Heart right ventricle (tissue), 16 donors: ENCODE measurements around the gene ZCCHC13. TPM values are rescaled to one million over a fixed set of nuclear protein-coding genes. Genes with fewer than 3 reads are reported as not detected.

Experiments
- ATAC-seq, 8 donors: fragments of 200-7000 bp; cut with Tn5 transposase; one replicate each; pipeline ENCODE4 v1.9.1; 2020; ENCODE audit warnings: mild to moderate bottlenecking in 8 of 8, moderate library complexity in 8 of 8, moderate number of reproducible peaks in 1 of 8
- DNase-seq, 2 donors: peaks; one replicate each; pipeline ENCODE4 v3.0.0-alpha.2; 2020
- H3K27ac ChIP-seq, 10 donors: fragments of 200-600 bp; sonication (generic) in 2 of 10; one replicate each; pipeline versions ENCODE4 v1.5.0 to v1.8.0; 2020 to 2022; ENCODE audit warnings: mild to moderate bottlenecking in 3 of 10
- H3K27me3 ChIP-seq, 7 donors: fragments of 200-600 bp; one replicate each; pipeline ENCODE4 v1.8.0; 2021 to 2022; ENCODE audit warnings: mild to moderate bottlenecking in 2 of 7
- H3K36me3 ChIP-seq, 9 donors: fragments of 200-600 bp; sonication (generic) in 1 of 9; one replicate each; pipeline versions ENCODE4 v1.5.0 to v1.8.0; 2020 to 2022; ENCODE audit warnings: mild to moderate bottlenecking in 2 of 9
- H3K4me1 ChIP-seq, 9 donors: fragments of 200-600 bp; sonication (generic) in 1 of 9; one replicate each; pipeline versions ENCODE4 v1.5.0 to v1.8.0; 2020 to 2022; ENCODE audit warnings: mild to moderate bottlenecking in 4 of 9
- H3K4me3 ChIP-seq, 10 donors: fragments of 200-600 bp; sonication (generic) in 2 of 10; one replicate each; pipeline versions ENCODE4 v1.5.0 to v1.8.0; 2020 to 2022; ENCODE audit warnings: mild to moderate bottlenecking in 7 of 10, moderate library complexity in 2 of 10
- H3K9me3 ChIP-seq, 11 donors: fragments of 200-600 bp in 10 of 11; sonication (generic) in 2 of 11; one replicate each; pipeline versions ENCODE4 v1.5.0 to v1.8.0; 2013 to 2022; ENCODE audit warnings: mild to moderate bottlenecking in 2 of 11, control low read depth in 1 of 11, moderate library complexity in 1 of 11
- WGBS, 2 donors: extraction: QIAGEN DNeasy Blood & Tissue Kit; methylation state at CpG; one replicate each; pipeline ENCODE4 v1.1.7; 2013; ENCODE audit warnings: inconsistent platforms in 1 of 2; 5-methylcytosine and 5-hydroxymethylcytosine counted together
- intact Hi-C, 10 donors: fragments of 100-400 bp; cut with DNase I; formaldehyde crosslinking; loops; one replicate each; pipeline versions ENCODE4 v1.11.1 to v1.14.2; 2022
- polyA plus RNA-seq, 2 donors: library from polyadenylated mRNA; stranded (reverse); fragments of 200-250 nt; gene quantifications; one replicate each; pipeline ENCODE4 v1.2.3, GENCODE V29; 2013
- total RNA-seq, 10 donors: library from RNA; stranded (reverse); fragmentation: NEBNext Ultra II Directional in 3 of 10; extraction: Animal tissue kit (Norgen Biotek cat#: 25700) in 3 of 10; gene quantifications; one replicate each; pipeline versions ENCODE4 v1.2.1 to v1.2.4, GENCODE V29; 2021 to 2023
- TF ChIP-seq, protein P1 (sequence below), 9 donors: fragments of 200-600 bp; sonication (generic) in 2 of 9; IDR thresholded peaks; one replicate each; pipeline versions ENCODE4 v1.5.0 to v1.8.0; 2021 to 2022; ENCODE audit warnings: antibody characterized with exemption in 9 of 9, mild to moderate bottlenecking in 5 of 9, moderate library complexity in 1 of 9
- donor health status: Arrhythmogenic right ventricular cardiomyopathy.
- donor health status: ischemic (EF 13 %, LVEDD 7.1; RV severe dilation, severe dysfunction).
- donor health status: healthy with polysubstance abuse.
- donor health status: DM: no; HTN: yes; CAD: no.
- donor health status: DM: no; HTN: no; CAD: no.
- donor health status: ischemic (EF 25% LVEDD 6.9; RV normal size, moderate dysfunction).
- donor health status: ischemic (EF 25% LVEDD 5.7; RV mildly dilated, moderate dysfunction).
- donor health status: healthy.
- donor health status: DM: yes; HTN: yes; CAD: no.
- donor health status: Ischemic cardiomyopathy.
- donor health status: ischemic (EF 35%, LVEDD 5.7; RV mildly dilated, moderate dysfunction).
- donor health status: nonischemic (EF 11% LVEDD 7.7; RV severe dilation, severe dysfunction).
- donor health status: DM: yes; HTN: yes; CAD: no.
- donor health status: PGD.
- donor health status: ischemic (EF 29% LVEDD 5.4; RV normal size, mild dysfunction).
- donor health status: nonischemic (EF 23%, LVEDD 6.1; RV moderate dilation, normal function).

ZCCHC13 gene
- total and polyA plus RNA-seq, 12 donors, result not detected

DNA sequence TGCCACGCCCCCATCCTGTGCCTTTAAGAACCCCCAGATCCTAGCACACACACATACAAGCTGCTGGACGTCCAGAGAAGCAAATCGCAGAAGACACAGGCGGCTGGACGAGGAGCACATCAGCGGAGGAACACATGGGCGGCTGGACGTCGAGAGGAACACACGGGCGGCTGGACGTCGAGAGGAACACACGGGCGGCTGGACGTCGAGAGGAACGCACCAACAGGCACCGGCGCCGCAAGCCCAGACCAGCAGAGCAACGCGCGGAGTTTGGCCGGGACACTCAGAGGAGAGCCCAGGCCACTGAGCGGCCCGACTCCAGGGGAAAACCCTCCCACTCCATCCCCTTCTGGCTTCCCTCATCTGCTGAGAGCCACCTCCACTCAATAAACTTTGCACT lies 17.2 kb downstream of the ZCCHC13 start:
- Histone ChIP-seq H3K36me3 (no peaks in the 10 kb centered on the region), H3K9me3 (no peaks in the 10 kb centered on the region), H3K4me1 (no peaks in the 10 kb centered on the region), H3K4me3 (no peak overlapping the region), H3K27ac (no peak overlapping the region), H3K27me3 (peaks cover 0 to 13% (median 0%) of the 10 kb centered on the region in 7 donors)
- TF ChIP-seq, protein P1, sequence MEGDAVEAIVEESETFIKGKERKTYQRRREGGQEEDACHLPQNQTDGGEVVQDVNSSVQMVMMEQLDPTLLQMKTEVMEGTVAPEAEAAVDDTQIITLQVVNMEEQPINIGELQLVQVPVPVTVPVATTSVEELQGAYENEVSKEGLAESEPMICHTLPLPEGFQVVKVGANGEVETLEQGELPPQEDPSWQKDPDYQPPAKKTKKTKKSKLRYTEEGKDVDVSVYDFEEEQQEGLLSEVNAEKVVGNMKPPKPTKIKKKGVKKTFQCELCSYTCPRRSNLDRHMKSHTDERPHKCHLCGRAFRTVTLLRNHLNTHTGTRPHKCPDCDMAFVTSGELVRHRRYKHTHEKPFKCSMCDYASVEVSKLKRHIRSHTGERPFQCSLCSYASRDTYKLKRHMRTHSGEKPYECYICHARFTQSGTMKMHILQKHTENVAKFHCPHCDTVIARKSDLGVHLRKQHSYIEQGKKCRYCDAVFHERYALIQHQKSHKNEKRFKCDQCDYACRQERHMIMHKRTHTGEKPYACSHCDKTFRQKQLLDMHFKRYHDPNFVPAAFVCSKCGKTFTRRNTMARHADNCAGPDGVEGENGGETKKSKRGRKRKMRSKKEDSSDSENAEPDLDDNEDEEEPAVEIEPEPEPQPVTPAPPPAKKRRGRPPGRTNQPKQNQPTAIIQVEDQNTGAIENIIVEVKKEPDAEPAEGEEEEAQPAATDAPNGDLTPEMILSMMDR (IDR thresholded peaks at IDR 0.05), result no peak
- intact Hi-C loops, result no loop called here
- DNase-seq, result no peak
- WGBS, 2 donors, result 93% methylated on average over 22 to 27 of the region's 27 CpGs
- ATAC-seq, result no peak

DNA sequence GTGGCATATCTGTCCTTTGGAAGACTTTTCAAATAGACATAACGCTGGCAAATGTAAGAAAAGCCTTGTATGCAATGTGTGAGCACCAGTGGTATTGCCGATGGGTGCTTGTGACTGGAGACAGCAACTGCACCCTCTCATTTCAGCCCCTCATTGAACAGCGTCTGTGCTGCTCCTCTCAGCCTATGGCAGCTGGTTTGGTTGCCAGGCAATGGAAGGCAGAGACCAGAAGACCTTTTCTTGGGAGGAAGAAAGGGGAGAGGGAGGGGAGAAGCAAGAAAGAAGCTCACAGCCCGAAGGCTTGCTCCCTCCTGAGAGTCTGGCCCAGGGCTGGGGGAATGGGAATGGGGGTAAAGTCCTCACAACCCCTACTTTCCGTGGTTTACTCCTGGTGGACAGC lies 20.2 kb downstream of the ZCCHC13 start:
- ATAC-seq (no peak), DNase-seq (no peak)
- H3K27ac ChIP-seq, result no peak overlapping the region
- H3K4me3 ChIP-seq, result no peak overlapping the region
- intact Hi-C loops, result no loop called here
- 76 to 77% methylated on average over 5 of the region's 5 CpGs for WGBS, 2 donors
- H3K9me3 ChIP-seq, result no peaks in the 10 kb centered on the region
- TF ChIP-seq, protein P1 (IDR thresholded peaks at IDR 0.05), result no peak
- peaks cover 0 to 8% (median 0%) of the 10 kb centered on the region in 7 donors for H3K27me3 ChIP-seq
- H3K4me1 ChIP-seq, result no peaks in the 10 kb centered on the region
- no peaks in the 10 kb centered on the region for H3K36me3 ChIP-seq

DNA sequence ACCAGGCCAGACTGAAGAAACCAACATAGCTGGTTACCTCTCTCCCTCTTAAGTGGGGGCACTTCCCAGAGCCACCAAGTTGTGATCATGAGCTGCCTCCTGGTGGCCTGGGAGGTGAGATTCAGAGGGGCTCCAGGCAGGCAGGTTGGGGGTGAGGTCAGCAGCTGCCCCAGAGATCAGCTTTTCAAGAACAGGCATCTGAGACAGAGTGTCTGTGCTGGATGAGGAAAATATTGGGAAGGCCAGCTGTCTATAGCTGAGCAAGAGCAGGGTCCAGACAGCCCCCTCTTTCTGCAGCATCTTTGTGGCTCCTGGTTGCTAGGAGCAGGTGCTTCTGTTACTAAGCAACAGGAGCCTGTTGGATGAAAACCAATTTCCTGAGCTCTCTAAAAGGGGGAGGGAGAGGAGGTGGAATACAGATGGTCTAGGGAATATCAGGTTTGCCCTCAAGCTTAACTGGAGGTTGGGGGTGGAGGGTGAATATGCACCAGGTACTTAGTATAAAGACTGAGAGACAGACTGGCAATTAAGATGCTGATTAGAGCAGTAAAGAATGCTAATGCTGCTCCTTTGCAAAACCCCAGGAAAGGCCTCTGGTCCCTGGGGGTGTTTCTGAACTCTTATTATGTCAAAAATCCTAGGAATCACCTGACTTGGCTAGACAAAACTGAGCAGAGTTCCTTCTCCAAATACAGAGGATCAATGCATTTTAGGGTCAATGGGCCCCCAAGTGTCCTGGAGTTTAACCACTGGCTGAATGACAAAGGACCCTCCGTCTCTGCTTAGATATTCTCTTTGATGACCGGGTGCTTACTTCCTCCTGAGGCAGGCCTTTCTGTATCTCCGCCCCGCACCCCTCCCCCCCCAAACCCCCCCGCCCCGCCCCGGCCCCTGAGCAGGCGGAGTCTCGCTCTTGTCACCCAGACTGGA lies 21.4 kb downstream of the ZCCHC13 start:
- H3K9me3 ChIP-seq, result no peaks in the 10 kb centered on the region
- intact Hi-C loops, result no loop called here
- ATAC-seq (no peak), DNase-seq (no peak)
- no peak overlapping the region for H3K4me3 ChIP-seq
- TF ChIP-seq, protein P1 (IDR thresholded peaks at IDR 0.05), result no peak
- H3K4me1 ChIP-seq, result no peaks in the 10 kb centered on the region
- WGBS, 2 donors, result 37 to 57% methylated on average over 3 to 7 of the region's 9 CpGs
- peaks cover 0 to 8% (median 0%) of the 10 kb centered on the region in 7 donors for H3K27me3 ChIP-seq
- H3K27ac ChIP-seq, result no peak overlapping the region
- H3K36me3 ChIP-seq, result no peaks in the 10 kb centered on the region

DNA sequence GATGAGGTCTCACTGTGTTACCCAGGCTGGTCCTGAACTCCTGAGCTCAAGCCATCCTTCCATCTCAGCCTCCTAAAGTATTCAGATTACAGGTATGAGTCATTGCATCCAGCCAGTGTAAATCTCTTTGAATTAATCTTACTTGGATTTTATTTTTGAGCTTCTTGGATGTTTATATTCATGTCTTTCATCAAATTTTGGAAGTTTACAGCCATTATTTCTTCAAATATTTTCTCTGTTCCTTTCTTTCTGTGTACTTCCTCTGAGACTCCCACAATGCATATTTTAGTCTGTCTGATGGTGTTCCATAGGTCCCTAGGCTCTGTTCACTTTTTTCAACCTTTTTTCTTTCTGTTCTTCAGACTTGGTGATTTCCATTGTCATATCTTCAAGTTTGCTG lies 34.9 kb downstream of the ZCCHC13 start:
- Histone ChIP-seq H3K27me3 (no peaks in the 10 kb centered on the region), H3K4me1 (peaks cover 0 to 7% (median 0%) of the 10 kb centered on the region in 9 donors), H3K27ac (no peak overlapping the region), H3K4me3 (no peak overlapping the region), H3K36me3 (no peaks in the 10 kb centered on the region), H3K9me3 (peaks cover 0 to 26% (median 0%) of the 10 kb centered on the region in 11 donors)
- TF ChIP-seq, protein P1 (IDR thresholded peaks at IDR 0.05), result no peak
- DNase-seq (no peak), ATAC-seq (no peak)
- intact Hi-C loops, result no loop called here
